Lower leg skin (tissue), 3 donors: ENCODE results near the gene TINAGL1.

Experiments used
- CTCF ChIP-seq, 3 donors: fragments of 450-650 bp; IDR thresholded peaks; one replicate each; pipeline ENCODE4 v1.5.1; 2016; ENCODE audit warnings: antibody characterized with exemption in 3 of 3, mild to moderate bottlenecking in 3 of 3, moderate library complexity in 2 of 3
- POLR2A ChIP-seq, 2 donors: fragments of 450-650 bp; IDR thresholded peaks; one replicate each; pipeline ENCODE4 v1.6.1; 2016 to 2017; ENCODE audit warnings: antibody characterized with exemption in 2 of 2, mild to moderate bottlenecking in 1 of 2, moderate library complexity in 1 of 2

GRCh38 chr1:31560394-31560793, 15.9 kb upstream of the TINAGL1 start:
- no peak for TF ChIP-seq CTCF (IDR thresholded peaks at IDR 0.05)
- TF ChIP-seq POLR2A (IDR thresholded peaks at IDR 0.05) = no peak
